Retinal pigment epithelial cell (primary cell): Measurements from ENCODE around the gene PRODH2.
"Not testable (repeated sequence)": the region's sequence is repeated elsewhere in the genome, so short reads cannot be mapped to it uniquely, and the experiment has no call there.

Source experiments
- DNase-seq: peaks from one replicate; pipeline ENCODE4 v3.0.0-alpha.2; 2010; ENCODE audit warnings: low read depth
- H3K4me3 ChIP-seq: 2 replicates; pipeline ENCODE4 v1.5.1; 2011; ENCODE audit warnings: mild to moderate bottlenecking, low read length, control low read depth, moderate library complexity
- CTCF ChIP-seq: conservative IDR thresholded peaks from 2 replicates; pipeline ENCODE4 v1.5.1; 2011; ENCODE audit warnings: low read depth, low read length, control low read depth, inconsistent platforms

Gene PRODH2

GRCh38 chr19:35807633-35808032 lies 5.0 kb downstream of the PRODH2 start:
- H3K4me3 ChIP-seq = no peak overlapping the region
- DNase-seq = no peak
- no peak for TF ChIP-seq CTCF

GRCh38 chr19:35806597-35806996 lies 6.0 kb downstream of the PRODH2 start:
- no peak for TF ChIP-seq CTCF
- DNase-seq = no peak
- H3K4me3 ChIP-seq = no peak overlapping the region

- no peak overlapping the region for H3K4me3 ChIP-seq
- no peak for TF ChIP-seq CTCF
- DNase-seq = no peak
These were observed 7.0 kb downstream of the PRODH2 start for GRCh38 chr19:35805526-35806102.

- H3K4me3 ChIP-seq = no peak overlapping the region
- TF ChIP-seq CTCF = no peak
These were observed 10.8 kb downstream of the PRODH2 start for GRCh38 chr19:35801828-35802227.

GRCh38 chr19:35797663-35798062 lies 15.0 kb downstream of the PRODH2 start:
- no peak for DNase-seq
- peak overlapping the region; percentile 19 for H3K4me3 ChIP-seq

More at GRCh38 chr19:35801828-35802227, 10.8 kb downstream of the PRODH2 start:
- DNase-seq = no peak

GRCh38 chr19:35796645-35797542 lies 15.8 kb downstream of the PRODH2 start:
- H3K4me3 ChIP-seq = no peak overlapping the region
- no peak for TF ChIP-seq CTCF
- DNase-seq = no peak

More at GRCh38 chr19:35797663-35798062, 15.0 kb downstream of the PRODH2 start:
- TF ChIP-seq CTCF = no peak

- not testable (repeated sequence) for DNase-seq, H3K4me3 ChIP-seq
These were observed 17.1 kb downstream of the PRODH2 start for GRCh38 chr19:35795564-35795963.
